Measurements from ENCODE around the gene KCTD18.

KCTD18 gene

DNA sequence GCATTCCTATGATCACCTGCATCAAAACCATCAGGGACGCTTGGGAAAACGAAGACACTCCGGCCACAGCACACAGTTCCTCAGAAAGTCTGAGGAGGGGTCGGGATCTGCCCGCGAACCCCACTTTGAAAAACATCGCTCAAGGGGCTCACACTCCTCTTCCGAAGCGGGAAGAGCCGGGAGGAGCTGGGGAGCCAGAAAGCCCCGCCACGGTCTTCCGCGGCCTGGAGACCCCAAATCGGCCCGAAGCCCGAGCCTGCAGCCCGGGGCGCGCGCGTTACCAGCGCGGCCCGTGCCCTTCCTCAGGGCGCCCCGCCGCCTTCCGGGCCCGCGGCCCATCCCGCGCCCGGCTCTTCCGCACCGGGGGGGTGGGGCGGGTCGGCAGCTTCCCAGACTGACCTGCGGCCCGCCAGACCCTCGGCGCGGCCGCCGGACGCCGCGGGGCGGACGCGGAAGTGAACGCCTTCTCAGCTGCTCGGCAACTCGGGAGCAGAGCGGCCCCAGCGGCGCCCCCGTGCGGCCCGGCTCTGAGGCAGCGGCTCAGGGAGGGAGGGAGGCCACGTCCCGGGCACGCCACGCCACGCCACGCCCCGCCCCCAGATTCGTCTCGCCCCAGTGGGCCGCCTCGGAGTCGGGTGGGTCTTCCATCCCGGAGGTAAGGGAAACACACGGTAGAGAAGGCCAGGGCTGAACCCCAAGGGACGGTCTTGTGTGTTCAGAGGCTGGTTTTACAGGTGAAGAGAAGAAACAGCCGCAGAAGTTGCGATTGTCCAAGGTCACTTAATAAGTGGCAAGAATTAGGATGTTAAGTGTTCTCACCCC is at the start of gene KCTD18:
KCTD18 (minus strand) TSS at position 457 of the 822 bp plus-strand sequence. CDS start 3,052 bp downstream, outside the sequence.
- peak; percentile 85 to 92 for DNase-seq

- no peak for DNase-seq
Measured at GRCh38 chr2:200540793-200541192, 30.9 kb upstream of the KCTD18 start.

GRCh38 chr2:200538139-200538538 is 28.3 kb upstream of the KCTD18 start:
- DNase-seq, result no peak

DNA sequence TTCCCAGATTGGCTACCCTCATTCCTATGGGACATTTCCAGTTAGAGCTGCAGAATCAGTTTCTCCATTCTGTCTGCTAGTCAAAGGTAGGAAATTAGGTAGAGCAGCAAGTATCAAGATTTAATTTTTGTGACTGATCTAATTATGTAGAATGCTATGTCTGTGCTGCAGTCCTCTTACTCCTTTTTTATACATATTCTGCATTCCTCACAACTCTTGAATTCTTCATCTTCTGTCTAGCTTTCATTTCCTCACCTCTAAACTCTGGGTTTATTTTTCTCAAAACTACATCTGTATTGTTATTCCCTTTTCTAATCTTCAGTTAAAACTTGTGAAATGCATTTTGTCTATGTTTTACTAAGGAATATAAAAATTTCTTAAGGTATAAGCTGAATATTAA is 24.7 kb upstream of the KCTD18 start:
- no peak for DNase-seq

- no peak for DNase-seq
Measured at GRCh38 chr2:200533754-200534153, 23.9 kb upstream of the KCTD18 start.

DNA sequence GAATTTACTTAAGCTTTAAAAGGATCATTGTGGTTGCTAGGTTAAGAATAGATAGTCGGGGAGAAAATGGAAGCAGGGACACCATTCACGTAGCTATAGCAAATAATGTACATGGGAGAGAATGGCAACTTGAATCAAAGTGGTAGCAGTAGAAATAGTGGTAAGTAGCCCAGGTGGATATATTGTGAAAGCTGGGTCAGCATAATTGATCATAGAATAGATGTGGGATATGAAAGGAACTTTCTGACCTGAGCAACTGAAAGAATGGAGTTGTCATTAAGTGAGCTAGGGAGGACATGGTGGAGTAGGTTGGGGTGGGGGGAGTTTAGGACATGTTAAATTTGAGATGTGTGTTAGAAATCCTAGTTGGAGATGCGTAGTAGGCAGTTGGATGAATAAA is 18.4 kb upstream of the KCTD18 start:
- DNase-seq, result no peak

DNA sequence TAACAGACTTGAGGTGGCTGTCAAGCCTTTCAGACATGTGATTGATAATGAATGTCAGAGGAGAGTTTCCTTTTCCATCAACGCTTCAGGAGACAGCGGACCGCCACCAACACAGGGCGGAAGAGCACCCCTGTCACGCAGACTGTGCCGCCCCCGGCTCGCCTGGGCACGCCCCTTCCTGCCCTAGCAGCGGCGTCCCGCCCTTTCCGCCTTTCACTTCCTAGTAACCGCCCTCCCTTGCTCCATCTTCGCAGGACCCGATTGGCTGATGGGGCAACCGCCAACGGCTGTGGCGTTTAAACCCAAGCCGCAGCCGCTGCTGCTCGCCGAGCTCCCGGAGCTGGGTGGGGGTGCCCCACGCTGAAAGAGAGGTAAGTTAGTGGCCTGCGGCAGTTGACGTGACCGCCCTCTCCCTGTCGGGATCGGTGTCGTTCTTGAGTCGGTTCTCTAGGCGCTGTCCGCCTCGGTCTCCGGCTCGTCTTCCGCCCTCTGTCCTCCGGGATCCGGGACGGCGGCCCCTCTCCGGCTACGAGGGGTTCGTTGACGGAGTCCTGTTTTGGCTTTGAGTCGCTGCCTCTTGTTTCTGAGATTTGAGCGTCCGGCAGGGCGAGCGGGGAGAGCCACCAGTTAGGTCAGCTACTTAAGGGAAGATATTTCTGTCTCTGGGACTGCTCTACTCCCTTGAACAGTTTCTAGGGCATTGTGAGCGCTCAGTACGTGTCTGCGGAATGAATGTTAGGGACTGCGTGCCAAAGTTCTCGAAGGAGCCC is 16.2 kb upstream of the KCTD18 start, which contains the start of gene SGO2:
SGO2 (plus strand) TSS at position 326 of the 770 bp plus-strand sequence. CDS start 6,769 bp downstream, outside the sequence.
- DNase-seq, result peak; percentile 94 to 96

DNA sequence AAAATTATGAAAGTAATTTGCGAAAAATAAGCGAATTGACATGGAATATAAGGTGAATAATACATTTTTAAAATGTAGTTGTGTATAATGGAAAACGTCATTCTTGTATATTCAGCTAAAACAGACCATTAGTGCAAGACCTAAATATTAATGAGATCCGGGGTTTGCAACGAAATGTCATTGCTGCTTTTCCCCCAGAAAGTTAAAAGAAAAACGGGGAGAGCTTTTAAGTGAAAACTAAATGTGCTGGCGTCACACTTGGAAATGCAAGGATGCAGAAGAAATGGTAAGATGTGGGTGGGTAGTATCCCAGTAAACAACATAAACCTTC is 15.6 kb upstream of the KCTD18 start:
- DNase-seq, result no peak

DNA sequence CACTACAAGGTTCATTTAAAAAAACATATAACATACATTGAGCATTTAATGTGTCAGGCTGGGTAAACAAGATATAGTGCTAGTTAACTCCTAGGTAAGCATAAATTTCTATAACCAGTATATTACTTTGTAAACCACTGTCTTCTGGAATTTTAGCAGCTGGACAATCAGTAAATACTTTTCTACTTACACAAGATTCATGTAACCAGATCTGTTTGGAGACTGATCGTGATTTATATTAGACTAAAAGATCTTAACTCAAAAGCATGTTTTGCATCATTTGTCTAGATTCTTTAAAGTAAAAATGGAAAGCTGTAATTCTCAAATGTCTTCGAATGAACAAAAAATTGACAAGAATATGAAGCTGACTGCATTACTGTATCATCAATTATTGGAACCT is 15.2 kb upstream of the KCTD18 start:
- no peak for DNase-seq

GRCh38 chr2:200523604-200524003 is 13.7 kb upstream of the KCTD18 start:
- DNase-seq, result no peak

GRCh38 chr2:200523158-200523557 is 13.3 kb upstream of the KCTD18 start:
- DNase-seq, result no peak

DNA sequence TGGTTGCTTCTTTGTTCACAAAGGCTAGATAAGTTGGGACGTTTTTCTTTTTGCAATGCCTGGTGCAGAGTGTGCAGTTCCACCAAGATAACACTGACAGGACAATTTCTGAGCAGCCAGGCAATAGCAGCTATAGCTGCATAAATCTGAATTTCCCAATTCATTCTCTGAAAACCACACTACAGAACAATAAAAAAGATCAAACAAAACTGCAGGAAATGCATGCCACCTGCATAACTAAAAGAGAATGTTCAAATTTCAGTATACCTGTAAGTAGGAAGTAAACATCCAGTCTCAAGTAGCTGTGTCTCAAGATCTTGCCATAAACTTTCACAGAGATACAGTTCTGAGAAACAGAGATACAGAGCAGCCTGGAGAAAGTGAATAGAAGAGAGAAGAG is 5.3 kb upstream of the KCTD18 start:
- DNase-seq, result no peak

DNA sequence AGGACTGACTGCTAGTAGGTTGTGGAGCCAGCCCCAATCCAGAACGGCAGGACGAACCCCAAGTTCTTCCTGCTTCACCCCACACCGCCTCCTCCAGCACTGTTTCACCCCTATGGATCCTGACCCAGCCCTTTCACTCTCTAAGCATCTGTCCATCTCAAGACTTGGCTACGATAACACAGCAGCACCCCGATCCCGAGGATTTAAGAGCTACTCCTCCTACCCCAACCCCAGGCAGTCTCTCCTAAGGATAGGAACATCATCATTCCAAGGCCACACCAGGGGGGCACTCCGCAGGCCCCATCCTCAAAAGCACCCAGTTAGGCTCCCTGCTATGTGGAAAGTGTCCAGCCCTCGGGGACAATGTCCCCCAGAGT is 645 bp downstream of the KCTD18 start:
- DNase-seq, result peak in 1 of 2 donors; percentile 8

DNA sequence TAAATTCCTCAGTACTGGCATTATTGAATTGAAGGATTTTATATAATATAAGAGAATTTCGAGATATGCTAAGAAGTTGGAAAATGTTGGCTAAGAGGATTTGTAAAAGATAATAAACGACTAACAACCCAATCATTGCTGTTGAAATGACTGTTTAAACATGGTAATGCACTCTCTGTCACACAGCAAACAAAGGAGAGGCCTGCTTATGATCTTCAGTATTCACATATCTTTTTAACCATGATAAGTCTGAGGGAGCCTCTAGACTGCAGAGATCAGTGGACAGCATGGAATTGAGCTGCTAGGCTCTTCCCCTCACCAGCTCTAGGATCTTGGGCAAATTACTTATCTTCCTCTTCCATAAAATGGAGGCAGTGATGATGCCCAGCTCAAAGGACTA is 2.7 kb downstream of the KCTD18 start:
- no peak for DNase-seq

DNA sequence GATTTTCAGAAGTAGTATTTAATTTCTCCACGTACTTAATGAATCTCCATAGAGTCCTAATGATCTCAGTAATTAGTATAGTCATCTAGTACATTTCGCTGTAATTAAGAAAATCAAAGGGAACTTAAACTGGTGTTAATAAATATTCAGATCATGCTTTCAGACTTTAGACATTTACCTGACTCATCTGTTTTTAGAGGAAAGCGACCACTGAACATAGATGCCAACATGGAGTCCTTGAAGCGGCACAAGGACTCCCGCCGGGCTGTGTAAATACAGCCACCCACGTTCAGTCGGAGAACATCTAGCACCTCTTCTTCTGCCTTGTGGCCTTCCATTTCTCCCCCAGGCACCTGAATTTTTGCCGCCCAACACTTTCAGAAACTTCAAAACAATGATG is 3.2 kb downstream of the KCTD18 start:
- DNase-seq, result no peak

- DNase-seq, result peak in 1 of 2 donors; percentile 51
Measured at GRCh38 chr2:200502196-200502595, 7.7 kb downstream of the KCTD18 start.

- DNase-seq, result no peak
Measured at GRCh38 chr2:200498402-200499162, 11.3 kb downstream of the KCTD18 start.

DNA sequence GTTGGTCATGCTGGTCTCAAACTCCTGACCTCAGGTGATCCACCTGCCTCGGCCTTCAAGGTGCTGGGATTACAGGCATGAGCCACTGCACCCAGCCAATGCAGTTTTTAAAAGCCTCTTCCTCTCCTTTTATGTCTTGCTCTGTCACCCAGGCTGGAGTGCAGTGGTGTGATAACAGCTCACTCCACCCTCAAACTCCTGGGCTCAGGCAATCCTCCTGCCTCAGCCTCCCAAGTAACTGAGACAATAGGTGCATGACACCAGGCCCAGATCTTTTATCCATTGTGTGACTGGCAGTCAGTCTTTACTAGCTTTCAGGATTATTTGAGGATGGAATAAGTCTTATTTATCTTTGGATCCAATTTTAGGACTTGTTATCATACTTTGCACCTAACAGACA is 13.2 kb downstream of the KCTD18 start:
- no peak for DNase-seq

DNA sequence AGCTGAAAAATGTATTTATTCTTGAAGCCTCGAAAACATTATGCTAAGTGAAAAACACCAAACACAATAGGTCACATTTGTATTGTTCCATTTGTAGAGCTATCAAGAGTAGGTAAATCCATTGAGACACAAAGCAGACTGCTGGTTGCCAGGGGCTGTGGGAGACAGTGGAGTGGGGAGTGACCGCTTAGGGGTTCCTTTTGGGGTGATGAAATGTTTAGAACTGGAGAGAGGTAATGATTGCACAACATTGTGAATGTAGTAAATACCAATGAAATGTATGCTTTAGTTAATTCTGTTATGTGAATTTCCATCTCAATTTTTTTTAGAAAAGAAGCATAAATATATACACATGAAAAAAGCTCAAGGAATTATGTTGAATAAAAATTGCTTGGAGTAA is 15.8 kb downstream of the KCTD18 start:
- no peak for DNase-seq

GRCh38 chr2:200492656-200493055 is 17.2 kb downstream of the KCTD18 start:
- no peak for DNase-seq

GRCh38 chr2:200490001-200490400 is 19.9 kb downstream of the KCTD18 start:
- no peak for DNase-seq

- no peak for DNase-seq
Measured at GRCh38 chr2:200488169-200488568, 21.7 kb downstream of the KCTD18 start.

- DNase-seq, result no peak
Measured at GRCh38 chr2:200486529-200486928, 23.3 kb downstream of the KCTD18 start.
